IMR-90 (cell line): ENCODE measurements around the gene MELTF. TPM values are rescaled to one million over a fixed set of nuclear protein-coding genes. Genes with fewer than 3 reads are reported as not detected.

ENCODE experiments used
- ATAC-seq: fragments of 200-7000 bp; cut with Tn5 transposase; 2 replicates; pipeline ENCODE4 v1.9.1; 2020; ENCODE audit warnings: low read depth, mild to moderate bottlenecking, moderate library complexity
- BruUV-seq: library from RNA; stranded (reverse); fragments of 400-500 nt; replicated peaks from 2 replicates; lab custom pipeline; 2021; lab: Mats Ljungman, UMichigan
- CTCF ChIA-PET: fragments of 300-600 bp; formaldehyde crosslinking; extraction: SDS; loops from one replicate; lab custom pipeline; 2021; ENCODE audit warnings: antibody characterized with exemption; lab: Yijun Ruan, JAX
- POLR2A ChIA-PET: fragments of 300-600 bp; sonication (Branson Sonifier 250); formaldehyde crosslinking; loops from one replicate; lab custom pipeline; 2022; ENCODE audit warnings: antibody characterized with exemption; ENCODE audit not compliant: unreplicated experiment; lab: Charles Lee
- DNase-seq: peaks from one replicate; pipeline ENCODE4 v3.0.0; 2013
- H2AFZ ChIP-seq: replicated peaks from 2 replicates; pipeline ENCODE3; 2013; ENCODE audit warnings: low read length, mild to moderate bottlenecking; ENCODE audit not compliant: poor library complexity
- H2AK5ac ChIP-seq: 2 replicates; pipeline ENCODE4 v1.6.1; 2013; ENCODE audit warnings: low read depth, low read length, inconsistent platforms
- H2AK9ac ChIP-seq: replicated peaks from 2 replicates; pipeline ENCODE3; 2013; ENCODE audit warnings: mild to moderate bottlenecking, low read depth, low read length, moderate library complexity; ENCODE audit not compliant: poor library complexity
- H2BK120ac ChIP-seq: 2 replicates; pipeline ENCODE4 v1.6.1; 2013; ENCODE audit warnings: low read depth, low read length, inconsistent platforms
- H2BK15ac ChIP-seq: 3 replicates; pipeline ENCODE4 v1.6.1; 2013; ENCODE audit warnings: low read depth, low read length, inconsistent platforms
- H2BK20ac ChIP-seq: 2 replicates; pipeline ENCODE4 v1.6.1; 2013; ENCODE audit warnings: low read depth, mild to moderate bottlenecking, inconsistent platforms, low read length, moderate library complexity
- H2BK5ac ChIP-seq: 2 replicates; pipeline ENCODE4 v1.6.1; 2013; ENCODE audit warnings: mild to moderate bottlenecking, low read depth, low read length, inconsistent platforms; ENCODE audit not compliant: poor library complexity, severe bottlenecking
- H3K14ac ChIP-seq: replicated peaks from 2 replicates; pipeline ENCODE4 v1.6.1; 2013; ENCODE audit warnings: low read depth, low read length, inconsistent platforms
- H3K18ac ChIP-seq: 2 replicates; pipeline ENCODE4 v1.6.1; 2013; ENCODE audit warnings: low read depth, low read length, control low read depth
- H3K23ac ChIP-seq: 2 replicates; pipeline ENCODE4 v1.6.1; 2013; ENCODE audit warnings: low read depth, low read length, inconsistent platforms
- H3K27ac ChIP-seq: 2 replicates; pipeline ENCODE4 v1.5.1; 2013; ENCODE audit warnings: mild to moderate bottlenecking, control low read depth, low read length; ENCODE audit not compliant: insufficient read depth
- H3K27me3 ChIP-seq: 2 replicates; pipeline ENCODE4 v1.6.1; 2013; ENCODE audit warnings: low read length; ENCODE audit not compliant: control insufficient read depth, insufficient read depth
- H3K36me3 ChIP-seq: 2 replicates; pipeline ENCODE4 v1.6.1; 2013; ENCODE audit warnings: low read length, mixed read lengths; ENCODE audit not compliant: control insufficient read depth, insufficient read depth
- H3K4ac ChIP-seq: 2 replicates; pipeline ENCODE4 v1.6.1; 2013; ENCODE audit warnings: low read depth, low read length, inconsistent platforms
- H3K4me1 ChIP-seq: 2 replicates; pipeline ENCODE4 v1.6.1; 2013; ENCODE audit warnings: low read length, mixed read lengths; ENCODE audit not compliant: control insufficient read depth, insufficient read depth
- H3K4me2 ChIP-seq: 2 replicates; pipeline ENCODE4 v1.6.1; 2013; ENCODE audit warnings: low read depth, mild to moderate bottlenecking, control low read depth, low read length, moderate library complexity
- H3K4me3 ChIP-seq: 2 replicates; pipeline ENCODE4 v1.5.1; 2013; ENCODE audit warnings: low read depth, mild to moderate bottlenecking, control low read depth, low read length, moderate library complexity; ENCODE audit not compliant: insufficient read depth
- H3K56ac ChIP-seq: 2 replicates; pipeline ENCODE4 v1.6.1; 2013; ENCODE audit warnings: low read length, inconsistent platforms; ENCODE audit not compliant: insufficient read depth; ENCODE audit errors: extremely low read depth
- H3K79me1 ChIP-seq, 2 experiments: 2 replicates each; pipeline ENCODE4 v1.6.1; 2013; ENCODE audit warnings: low read length in 2 of 2, inconsistent platforms in 1 of 2, low read depth in 1 of 2
- H3K9ac ChIP-seq: 2 replicates; pipeline ENCODE4 v1.6.1; 2013; ENCODE audit warnings: low read depth, low read length, control low read depth
- H3K9me1 ChIP-seq: 2 replicates; pipeline ENCODE4 v1.6.1; 2013; ENCODE audit warnings: low read length, inconsistent platforms; ENCODE audit not compliant: insufficient read depth
- H3K9me3 ChIP-seq: 2 replicates; pipeline ENCODE4 v1.6.1; 2013; ENCODE audit warnings: low read length; ENCODE audit not compliant: control insufficient read depth, insufficient read depth
- H4K20me1 ChIP-seq: 2 replicates; pipeline ENCODE4 v1.6.1; 2013; ENCODE audit warnings: low read length, inconsistent platforms; ENCODE audit not compliant: insufficient read depth
- H4K5ac ChIP-seq: 2 replicates; pipeline ENCODE4 v1.6.1; 2013; ENCODE audit warnings: mild to moderate bottlenecking, low read depth, low read length, control low read depth
- H4K8ac ChIP-seq, 2 experiments: 2 replicates each; pipeline ENCODE4 v1.6.1; 2013; ENCODE audit warnings: low read depth in 2 of 2, low read length in 2 of 2, control low read depth in 1 of 2, inconsistent platforms in 1 of 2
- H4K91ac ChIP-seq: 2 replicates; pipeline ENCODE4 v1.6.1; 2013; ENCODE audit warnings: low read depth, low read length, inconsistent platforms; ENCODE audit not compliant: insufficient read depth
- BHLHE40 ChIP-seq: fragments of 150-350 bp; IDR thresholded peaks from 2 replicates; pipeline ENCODE4 v1.6.1; 2016; ENCODE audit warnings: mild to moderate bottlenecking, low read depth, low read length
- CHD1 ChIP-seq: IDR thresholded peaks from 2 replicates; pipeline ENCODE4 v1.6.1; 2012; ENCODE audit warnings: low read depth, low read length, improper control_type of control experiment
- CTCF ChIP-seq: conservative IDR thresholded peaks from 2 replicates; pipeline ENCODE4 v1.5.1; 2012; ENCODE audit warnings: mild to moderate bottlenecking, low read depth, low read length, improper control_type of control experiment
- FOS ChIP-seq: fragments of 150-350 bp; IDR thresholded peaks from 2 replicates; pipeline ENCODE4 v1.6.1; 2016; ENCODE audit warnings: low read depth, low read length
- MAFK ChIP-seq: IDR thresholded peaks from 2 replicates; pipeline ENCODE4 v1.6.1; 2012; ENCODE audit warnings: low read depth, low read length, improper control_type of control experiment
- MAZ ChIP-seq: IDR thresholded peaks from 2 replicates; pipeline ENCODE4 v1.6.1; 2012; ENCODE audit warnings: low read depth, mild to moderate bottlenecking, low read length, improper control_type of control experiment, moderate library complexity, borderline replicate concordance
- RCOR1 ChIP-seq: IDR thresholded peaks from 2 replicates; pipeline ENCODE4 v1.6.1; 2012; ENCODE audit warnings: mild to moderate bottlenecking, low read length, improper control_type of control experiment; ENCODE audit not compliant: insufficient replicate concordance
- RFX5 ChIP-seq: IDR thresholded peaks from 2 replicates; pipeline ENCODE4 v1.8.0; 2012; ENCODE audit warnings: low read depth, mild to moderate bottlenecking, low read length, moderate library complexity
- SMC3 ChIP-seq: fragments of 150-350 bp; IDR thresholded peaks from 2 replicates; pipeline ENCODE4 v1.6.1; 2016; ENCODE audit warnings: low read depth, mild to moderate bottlenecking, antibody characterized with exemption, low read length, moderate library complexity
- USF2 ChIP-seq: fragments of 150-350 bp; IDR thresholded peaks from 2 replicates; pipeline ENCODE4 v1.6.1; 2017; ENCODE audit warnings: mild to moderate bottlenecking, antibody characterized with exemption, low read length, low read depth
- WGBS, 2 experiments: methylation state at CpG; one replicate each; pipeline versions ENCODE4 v1.1.5 to v1.1.7; 2013; ENCODE audit warnings: missing lambda C conversion rate in 2 of 2; ENCODE audit not compliant: insufficient read length in 1 of 2; ENCODE audit errors: extremely low coverage in 2 of 2; 5-methylcytosine and 5-hydroxymethylcytosine counted together
- dilution Hi-C: fragments of 300-500 bp; cut with HindIII; formaldehyde crosslinking; loops from one replicate; pipeline ENCODE4 v1.14.3; 2018; ENCODE audit warnings: low sequenced_read_pairs; ENCODE audit not compliant: unreplicated experiment
- in situ Hi-C: fragments of 300-500 bp; cut with MboI; formaldehyde crosslinking; loops from 3 replicates; pipeline ENCODE4 v1.14.3; 2019; ENCODE audit warnings: low sequenced_read_pairs, inconsistent platforms, mixed read lengths
- intact Hi-C: fragments of 100-400 bp; cut with micrococcal nuclease; formaldehyde crosslinking; loops from 2 replicates; pipeline ENCODE4 v1.10.0; 2022
- polyA plus RNA-seq, 3 experiments: library from polyadenylated mRNA; depleted of rRNA; stranded (reverse); fragments of >200 nt; gene quantifications; 2 replicates each; pipeline ENCODE4 v1.2.3, GENCODE V29; 2012; ENCODE audit warnings: low replicate concordance in 1 of 3
- total RNA-seq: library from RNA; depleted of rRNA; stranded (reverse); fragments of >200 nt; gene quantifications from 2 replicates; pipeline ENCODE4 v1.2.3, GENCODE V29; 2012

MELTF gene
- total and polyA plus RNA-seq, 2 of the 4 experiments (the other 2 are of a cell fraction) = 0.18 to 0.50 TPM

- no peak for ATAC-seq
- Histone ChIP-seq H4K8ac (no peak overlapping the region), H3K9ac (no peak overlapping the region), H3K4me1 (no peaks in the 10 kb centered on the region), H4K5ac (no peak overlapping the region), H2AFZ (no peak overlapping the region), H3K9me3 (peaks cover 2% of the 10 kb centered on the region; the same call in 1 of the 2 replicates), H3K18ac (no peak overlapping the region), H3K27ac (no peak overlapping the region), H3K56ac (no peak overlapping the region), H3K27me3 (peaks cover 15% of the 10 kb centered on the region), H3K4me3 (no peak overlapping the region), H3K23ac (no peak overlapping the region), H3K14ac (no peak overlapping the region), H2AK5ac (no peak overlapping the region), H4K91ac (no peak overlapping the region), H3K9me1 (no peaks in the 10 kb centered on the region), H2AK9ac (no peak overlapping the region), H4K20me1 (no peaks in the 10 kb centered on the region), H2BK20ac (no peak overlapping the region), H3K79me1 (no peaks in the 10 kb centered on the region), H3K36me3 (no peaks in the 10 kb centered on the region), H2BK15ac (no peak overlapping the region), H2BK120ac (no peak overlapping the region), H3K4ac (no peak overlapping the region), H2BK5ac (no peak overlapping the region), H3K4me2 (no peak overlapping the region)
- BruUV-seq = no TSS peak
- no peak for DNase-seq
- in situ Hi-C loops = no loop called here
- intact Hi-C loops = no loop called here
- 100% methylated on average over 3 of the region's 30 CpGs; no CpG with 5 or more reads in 1 of the 2 experiments for WGBS, 2 experiments
- dilution Hi-C loops = no loop called here
- no peak for TF ChIP-seq CTCF
- TF ChIP-seq USF2 = no peak
- TF ChIP-seq SMC3 = no peak
- TF ChIP-seq CHD1 = no peak
- TF ChIP-seq BHLHE40 = no peak
- TF ChIP-seq MAZ = no peak
- no peak for TF ChIP-seq MAFK
- no peak for TF ChIP-seq RFX5
- TF ChIP-seq RCOR1 = no peak
- TF ChIP-seq FOS = no peak
- POLR2A ChIA-PET = no interaction called here
- CTCF ChIA-PET = no interaction called here
These were observed 18.9 kb downstream of the MELTF start for GRCh38 chr3:197010556-197011351.
